ENCODE measurements around the gene HK3.

DNA sequence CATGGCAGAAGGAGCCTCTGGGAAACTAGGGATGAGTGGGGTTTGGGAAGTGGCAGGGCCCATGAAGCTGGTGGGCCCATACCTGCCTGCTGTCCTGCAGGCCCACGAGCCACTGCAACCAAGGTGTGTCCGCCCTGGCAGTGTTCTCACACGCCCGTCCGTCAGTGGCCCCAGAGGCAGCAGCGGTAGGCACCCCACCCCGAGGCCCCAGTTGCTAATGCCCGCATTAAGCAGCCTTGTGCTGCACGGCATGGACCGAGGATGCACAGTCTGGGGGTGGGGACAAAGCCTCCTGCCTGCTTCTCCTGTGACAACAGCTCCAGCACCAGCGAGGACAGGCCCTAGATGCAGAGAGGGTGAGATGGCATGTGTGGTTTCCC, 41.3 kb downstream of the HK3 start:
- TF ChIP-seq, protein P1, sequence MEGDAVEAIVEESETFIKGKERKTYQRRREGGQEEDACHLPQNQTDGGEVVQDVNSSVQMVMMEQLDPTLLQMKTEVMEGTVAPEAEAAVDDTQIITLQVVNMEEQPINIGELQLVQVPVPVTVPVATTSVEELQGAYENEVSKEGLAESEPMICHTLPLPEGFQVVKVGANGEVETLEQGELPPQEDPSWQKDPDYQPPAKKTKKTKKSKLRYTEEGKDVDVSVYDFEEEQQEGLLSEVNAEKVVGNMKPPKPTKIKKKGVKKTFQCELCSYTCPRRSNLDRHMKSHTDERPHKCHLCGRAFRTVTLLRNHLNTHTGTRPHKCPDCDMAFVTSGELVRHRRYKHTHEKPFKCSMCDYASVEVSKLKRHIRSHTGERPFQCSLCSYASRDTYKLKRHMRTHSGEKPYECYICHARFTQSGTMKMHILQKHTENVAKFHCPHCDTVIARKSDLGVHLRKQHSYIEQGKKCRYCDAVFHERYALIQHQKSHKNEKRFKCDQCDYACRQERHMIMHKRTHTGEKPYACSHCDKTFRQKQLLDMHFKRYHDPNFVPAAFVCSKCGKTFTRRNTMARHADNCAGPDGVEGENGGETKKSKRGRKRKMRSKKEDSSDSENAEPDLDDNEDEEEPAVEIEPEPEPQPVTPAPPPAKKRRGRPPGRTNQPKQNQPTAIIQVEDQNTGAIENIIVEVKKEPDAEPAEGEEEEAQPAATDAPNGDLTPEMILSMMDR (IDR thresholded peaks at IDR 0.05; ENCODE audit: low read length), result no peak
- TF ChIP-seq EZH2phosphoT487 (IDR thresholded peaks at IDR 0.05; ENCODE audit: low read length) (no peak), EZH2 (optimal IDR thresholded peaks at IDR 0.05; ENCODE audit: low read depth, low read length) (no peak)

All from MM.1S (cell line).